AG10803 (cell line): ENCODE data around the gene EMILIN3.

Experiments used
- DNase-seq: peaks from one replicate; pipeline ENCODE4 v3.0.0; 2010; ENCODE audit warnings: low read depth
- H3K4me3 ChIP-seq: 2 replicates; pipeline ENCODE4 v1.5.1; 2011; ENCODE audit warnings: mild to moderate bottlenecking, low read length, control low read depth
- CTCF ChIP-seq: conservative IDR thresholded peaks from 2 replicates; pipeline ENCODE4 v1.5.1; 2011; ENCODE audit warnings: mild to moderate bottlenecking, low read length, control low read depth, inconsistent platforms

EMILIN3 gene

GRCh38 chr20:41408156-41408794, 41.7 kb upstream of the EMILIN3 start:
- DNase-seq: no peak
- no peak overlapping the region for H3K4me3 ChIP-seq
- no peak for TF ChIP-seq CTCF

DNA sequence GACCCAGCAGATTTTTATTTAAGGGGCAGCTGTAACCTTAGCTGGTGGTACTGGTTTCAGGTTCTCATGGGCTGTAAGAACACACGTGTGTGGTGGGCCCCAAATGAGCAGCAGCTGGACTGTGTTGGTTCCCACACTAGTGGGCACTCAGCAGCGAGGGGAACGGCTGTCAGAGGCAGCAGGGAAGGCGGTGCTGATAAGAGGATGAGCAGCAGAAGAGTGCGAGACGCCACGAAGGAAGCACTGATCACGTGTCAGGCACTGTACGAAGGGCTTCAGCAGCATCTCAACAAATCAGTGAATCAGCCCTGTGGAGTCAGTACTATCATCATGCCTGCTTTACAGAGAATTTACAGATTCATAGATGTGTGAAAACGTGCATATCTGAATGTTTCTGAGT, 41.0 kb upstream of the EMILIN3 start:
- H3K4me3 ChIP-seq: no peak overlapping the region
- TF ChIP-seq CTCF: no peak
- no peak for DNase-seq

GRCh38 chr20:41406896-41407444, 40.4 kb upstream of the EMILIN3 start:
- TF ChIP-seq CTCF: no peak
- no peak overlapping the region for H3K4me3 ChIP-seq
- DNase-seq: no peak

- H3K4me3 ChIP-seq: no peak overlapping the region
- DNase-seq: no peak
- TF ChIP-seq CTCF: no peak
Measured at GRCh38 chr20:41406353-41406752, 39.7 kb upstream of the EMILIN3 start.

DNA sequence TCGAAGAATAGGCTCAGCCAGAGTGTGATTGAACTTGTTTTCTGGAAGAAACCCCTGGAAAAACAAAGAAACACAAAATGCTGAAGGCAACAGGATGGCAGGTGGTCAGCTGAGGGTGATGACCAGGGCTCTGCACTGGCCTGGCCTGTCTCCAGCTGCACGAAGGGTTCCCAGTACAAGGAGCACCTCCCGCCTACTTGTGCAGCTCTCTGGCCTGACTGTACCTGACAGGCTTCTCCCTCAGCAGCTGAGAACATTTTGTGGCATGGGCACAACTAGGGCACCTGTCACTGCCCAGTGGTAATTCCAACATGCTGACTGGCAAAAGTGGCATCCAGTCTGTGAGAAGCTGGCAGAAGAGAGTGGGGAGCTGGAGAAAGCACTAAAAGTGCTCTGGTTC, 38.8 kb upstream of the EMILIN3 start:
- TF ChIP-seq CTCF: no peak
- DNase-seq: no peak
- H3K4me3 ChIP-seq: no peak overlapping the region

- no peak for TF ChIP-seq CTCF
- no peak for DNase-seq
- H3K4me3 ChIP-seq: no peak overlapping the region
Measured at GRCh38 chr20:41403604-41404003, 37.0 kb upstream of the EMILIN3 start.

DNA sequence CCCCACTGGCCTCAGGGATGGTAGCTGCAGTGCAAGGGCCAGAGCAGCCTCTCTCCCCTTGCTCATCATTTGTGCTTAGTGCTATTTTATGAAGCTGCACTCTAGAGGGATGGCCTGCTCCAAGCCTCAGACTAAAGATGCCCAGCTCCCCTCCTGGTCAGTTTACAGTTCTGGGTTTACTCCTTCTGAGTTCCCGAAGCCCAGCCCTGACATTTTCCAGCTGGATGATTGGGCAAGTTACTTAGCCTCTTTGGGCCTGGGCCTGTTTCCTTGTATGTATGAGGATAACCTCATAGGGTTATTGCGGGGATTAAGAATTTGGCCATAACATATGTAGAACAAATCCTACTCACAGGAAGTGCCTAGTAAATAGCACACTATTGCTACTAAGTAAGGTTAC, 31.8 kb upstream of the EMILIN3 start:
- DNase-seq: peak; percentile 47
- no peak for TF ChIP-seq CTCF
- no peak overlapping the region for H3K4me3 ChIP-seq
